Aorta (tissue), 5 donors: ENCODE measurements around the gene NAXE. TPM values are rescaled to one million over a fixed set of nuclear protein-coding genes. Genes with fewer than 3 reads are reported as not detected.
"Not testable (repeated sequence)": the region's sequence is repeated elsewhere in the genome, so short reads cannot be mapped to it uniquely, and the experiment has no call there.

ENCODE experiments used
- ATAC-seq: fragments of 200-7000 bp; cut with Tn5 transposase; one replicate; pipeline ENCODE4 v1.9.1; 2022; ENCODE audit warnings: moderate library complexity; ENCODE audit not compliant: low FRiP score
- DNase-seq, 2 donors: peaks; one replicate each; pipeline ENCODE4 v3.0.0-alpha.2; 2020
- H3K27ac ChIP-seq, 2 donors: one replicate each; pipeline ENCODE4 v1.5.1; 2013; ENCODE audit warnings: low read length in 2 of 2, mild to moderate bottlenecking in 2 of 2, moderate library complexity in 2 of 2, control low read depth in 1 of 2, inconsistent platforms in 1 of 2, low read depth in 1 of 2
- H3K27me3 ChIP-seq, 2 donors: one replicate each; pipeline ENCODE4 v1.6.1; 2013; ENCODE audit warnings: control low read depth in 1 of 2, low read length in 1 of 2, mild to moderate bottlenecking in 1 of 2, moderate library complexity in 1 of 2; ENCODE audit not compliant: insufficient read depth in 2 of 2, control insufficient read depth in 1 of 2
- H3K36me3 ChIP-seq, 2 donors: one replicate each; pipeline ENCODE4 v1.6.1; 2013; ENCODE audit warnings: control low read depth in 1 of 2, low read length in 1 of 2, mild to moderate bottlenecking in 1 of 2; ENCODE audit not compliant: insufficient read depth in 2 of 2, control insufficient read depth in 1 of 2
- H3K4me1 ChIP-seq, 2 donors: one replicate each; pipeline ENCODE4 v1.6.1; 2013; ENCODE audit warnings: low read length in 2 of 2, control low read depth in 1 of 2, mild to moderate bottlenecking in 1 of 2, moderate library complexity in 1 of 2; ENCODE audit not compliant: insufficient read depth in 2 of 2, control insufficient read depth in 1 of 2
- H3K4me3 ChIP-seq, 2 donors: one replicate each; pipeline ENCODE4 v1.5.1; 2013; ENCODE audit warnings: low read length in 2 of 2, control low read depth in 1 of 2, mild to moderate bottlenecking in 1 of 2
- H3K9me3 ChIP-seq: one replicate; pipeline ENCODE4 v1.6.1; 2013; ENCODE audit warnings: mild to moderate bottlenecking, low read length; ENCODE audit not compliant: control insufficient read depth
- WGBS, 2 donors: extraction: QIAGEN DNeasy Blood & Tissue Kit; methylation state at CpG; one replicate each; pipeline ENCODE4 v1.1.7; 2013; 5-methylcytosine and 5-hydroxymethylcytosine counted together
- intact Hi-C, 2 donors: fragments of 100-400 bp; cut with DNase I; formaldehyde crosslinking; loops; one replicate each; pipeline versions ENCODE4 v1.14.2 to v1.15.0; 2022
- polyA plus RNA-seq, 2 donors: library from polyadenylated mRNA; stranded (reverse); fragments of 200-250 nt; gene quantifications; one replicate each; pipeline ENCODE4 v1.2.3, GENCODE V29; 2013
- total RNA-seq, 2 donors: library from RNA; stranded (reverse); fragmentation: NEBNext Ultra II Directional; extraction: Animal tissue kit (Norgen Biotek cat#: 25700); gene quantifications; one replicate each; pipeline ENCODE4 v1.2.1, GENCODE V29; 2021
- donor health status: healthy with polysubstance abuse.
- donor health status: Bipolar disorder and iron deficiency.
- donor health status: DM: no; HTN: no; CAD: no.
- donor health status: DM: no; HTN: no; CAD: no.
- donor health status: DM: yes; HTN: yes; CAD: no.

NAXE gene
- total and polyA plus RNA-seq, 4 donors, result 41.5 to 69.4 (median 56.8) TPM

DNA sequence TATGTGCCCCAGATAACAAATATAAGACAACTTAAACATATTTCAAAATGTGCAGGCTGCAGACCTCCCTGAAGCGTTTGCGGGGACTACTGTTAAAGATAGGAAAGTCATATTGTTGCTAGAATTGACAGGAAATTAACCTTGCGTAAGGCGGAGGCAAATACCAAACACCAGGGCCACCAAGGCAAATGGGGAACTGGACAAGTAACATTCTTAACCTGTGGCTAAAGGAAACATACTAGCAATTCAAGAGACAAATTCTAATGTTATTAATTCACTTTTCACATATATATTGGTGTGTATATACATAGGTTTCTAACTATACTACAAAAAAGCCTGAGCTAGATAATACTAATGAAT, 34.5 kb downstream of the NAXE start:
- Histone ChIP-seq H3K9me3 (no peaks in the 10 kb centered on the region), H3K4me3 (no peak overlapping the region), H3K27ac (no peak overlapping the region), H3K4me1 (no peaks in the 10 kb centered on the region), H3K36me3 (no peaks in the 10 kb centered on the region), H3K27me3 (no peaks in the 10 kb centered on the region)
- intact Hi-C loops, result loop anchor here in 1 of 2 donors (2.0 kb wide), 1 partner anchor 101 kb away; no protein-coding TSS in a partner anchor
- 44 to 46% methylated on average over 4 of the region's 4 CpGs for WGBS, 2 donors
- no peak for DNase-seq
- ATAC-seq, result no peak

DNA sequence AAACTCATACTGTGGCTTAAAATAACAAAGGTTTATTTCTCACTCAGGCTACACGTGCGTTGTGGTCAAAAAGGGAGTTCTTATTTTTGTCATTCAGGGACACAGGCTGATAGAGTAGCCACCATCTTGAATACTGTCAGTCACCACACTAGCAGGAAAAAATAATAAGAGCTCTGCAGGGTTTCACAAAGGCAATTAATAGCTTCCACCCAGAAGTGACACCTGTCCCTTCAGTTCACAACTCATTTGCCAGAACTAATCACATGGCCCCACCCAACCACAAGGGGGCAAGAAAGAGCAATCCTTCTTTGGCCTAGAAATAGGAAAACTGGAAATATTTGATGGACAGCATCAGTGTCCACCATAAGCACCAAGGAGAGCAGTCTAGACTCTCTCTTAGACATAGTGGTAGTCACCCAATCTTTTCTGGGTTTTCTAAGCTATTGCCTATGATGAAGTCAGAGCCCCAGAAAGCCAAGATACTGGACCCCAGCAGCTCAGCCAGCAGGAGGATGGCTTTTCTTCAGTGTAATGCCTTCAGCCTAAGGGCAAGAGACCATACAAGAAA, 35.8 kb downstream of the NAXE start:
- no peak overlapping the region for H3K4me3 ChIP-seq
- H3K36me3 ChIP-seq, result no peaks in the 10 kb centered on the region
- no peaks in the 10 kb centered on the region for H3K4me1 ChIP-seq
- no peaks in the 10 kb centered on the region for H3K27me3 ChIP-seq
- intact Hi-C loops, result loop anchor here in 1 of 2 donors (2.0 kb wide), 1 partner anchor 99 kb away; no protein-coding TSS in a partner anchor
- no peak overlapping the region for H3K27ac ChIP-seq
- WGBS, 2 donors, result 54 to 64% methylated on average over 2 of the region's 2 CpGs
- H3K9me3 ChIP-seq, result no peaks in the 10 kb centered on the region
- DNase-seq (peak in 1 of 2 donors; percentile 24), ATAC-seq (no peak)

DNA sequence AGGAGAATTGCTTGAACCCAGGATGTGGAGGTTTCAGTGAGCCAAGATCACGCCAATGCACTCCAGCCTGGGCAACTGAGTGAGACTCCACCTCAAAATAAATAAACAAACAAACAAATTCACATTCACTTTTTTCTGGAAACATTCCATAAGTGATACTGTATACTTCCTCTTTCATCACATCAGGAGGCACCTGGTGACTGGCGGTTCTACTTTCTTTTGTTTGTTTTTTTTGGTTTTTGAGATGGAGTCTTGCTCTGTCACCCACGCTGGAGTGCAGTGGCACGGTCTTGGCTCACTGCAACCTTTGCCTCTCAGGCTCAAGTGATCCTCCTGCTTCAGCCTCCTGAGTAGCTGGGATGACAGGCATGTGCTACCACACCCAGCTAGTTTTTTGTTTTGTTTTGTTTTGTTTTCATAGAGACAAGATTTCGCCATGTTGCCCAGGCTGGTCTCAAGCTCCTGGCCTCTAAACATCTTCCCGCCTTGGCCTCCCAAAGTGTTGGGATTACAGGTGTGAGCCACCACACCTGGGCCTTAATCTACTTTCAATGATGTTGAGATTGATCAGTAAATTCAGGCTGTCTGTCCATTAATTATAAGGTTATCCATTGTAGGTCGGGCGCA, 38.4 kb downstream of the NAXE start:
- Histone ChIP-seq H3K4me1 (no peaks in the 10 kb centered on the region), H3K27me3 (no peaks in the 10 kb centered on the region), H3K4me3 (no peak overlapping the region), H3K9me3 (no peaks in the 10 kb centered on the region), H3K27ac (no peak overlapping the region), H3K36me3 (no peaks in the 10 kb centered on the region)
- 78 to 85% methylated on average over 8 of the region's 8 CpGs for WGBS, 2 donors
- DNase-seq (peak in 1 of 2 donors; percentile 3), ATAC-seq (no peak)
- intact Hi-C loops, result loop anchor here in 1 of 2 donors (2.0 kb wide), 1 partner anchor 19 kb away; no protein-coding TSS in a partner anchor

DNA sequence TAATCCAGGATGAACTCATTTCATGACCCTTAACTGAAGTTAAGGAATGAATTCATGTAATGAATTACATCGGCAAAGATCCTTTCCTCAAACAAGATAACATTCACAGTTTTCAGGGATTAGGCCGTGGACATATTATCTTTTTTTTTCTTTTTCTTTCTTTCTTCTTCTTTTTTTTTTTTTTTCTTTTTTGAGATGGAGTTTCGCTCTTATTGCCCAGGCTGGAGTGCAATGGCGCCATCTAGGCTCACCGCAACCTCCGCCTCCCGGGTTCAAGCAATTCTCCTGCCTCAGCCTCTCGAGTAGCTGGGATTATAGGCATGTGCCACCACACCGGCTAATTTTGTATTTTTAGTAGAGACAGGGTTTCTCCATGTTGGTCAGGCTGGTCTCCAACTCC, 39.6 kb downstream of the NAXE start:
- intact Hi-C loops, result loop anchor here in 1 of 2 donors (2.0 kb wide), 1 partner anchor 18 kb away; no protein-coding TSS in a partner anchor
- not testable (repeated sequence) for H3K27ac ChIP-seq, H3K27me3 ChIP-seq, H3K4me3 ChIP-seq, H3K36me3 ChIP-seq, H3K9me3 ChIP-seq, H3K4me1 ChIP-seq, ATAC-seq
- 57 to 62% methylated on average over 9 of the region's 9 CpGs for WGBS, 2 donors
- peak in 1 of 2 donors; percentile 21 for DNase-seq

DNA sequence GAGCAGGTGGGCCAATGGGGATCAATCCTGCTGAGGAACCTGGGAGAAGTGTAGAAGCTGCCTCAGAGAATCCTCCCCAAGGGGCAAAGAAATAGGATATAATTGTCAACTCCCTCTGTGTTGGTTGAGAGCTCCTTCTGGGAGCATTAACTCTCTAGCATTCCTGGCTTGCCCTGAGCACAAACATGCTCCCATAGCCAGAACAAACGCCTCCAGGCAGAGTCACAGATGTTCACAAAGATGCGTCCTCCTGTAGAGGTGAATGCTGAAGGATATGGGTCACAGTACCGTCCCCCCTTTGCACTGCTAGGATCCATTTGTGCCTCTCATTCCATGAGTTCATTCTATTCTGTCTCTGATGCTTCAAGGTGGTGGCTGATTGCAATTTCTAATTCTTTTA, 40.8 kb downstream of the NAXE start:
- 49 to 51% methylated on average over 3 of the region's 3 CpGs for WGBS, 2 donors
- DNase-seq (no peak), ATAC-seq (no peak)
- Histone ChIP-seq H3K4me1 (no peaks in the 10 kb centered on the region), H3K27me3 (no peaks in the 10 kb centered on the region), H3K9me3 (no peaks in the 10 kb centered on the region), H3K4me3 (no peak overlapping the region), H3K27ac (no peak overlapping the region), H3K36me3 (no peaks in the 10 kb centered on the region)
- intact Hi-C loops, result no loop called here

DNA sequence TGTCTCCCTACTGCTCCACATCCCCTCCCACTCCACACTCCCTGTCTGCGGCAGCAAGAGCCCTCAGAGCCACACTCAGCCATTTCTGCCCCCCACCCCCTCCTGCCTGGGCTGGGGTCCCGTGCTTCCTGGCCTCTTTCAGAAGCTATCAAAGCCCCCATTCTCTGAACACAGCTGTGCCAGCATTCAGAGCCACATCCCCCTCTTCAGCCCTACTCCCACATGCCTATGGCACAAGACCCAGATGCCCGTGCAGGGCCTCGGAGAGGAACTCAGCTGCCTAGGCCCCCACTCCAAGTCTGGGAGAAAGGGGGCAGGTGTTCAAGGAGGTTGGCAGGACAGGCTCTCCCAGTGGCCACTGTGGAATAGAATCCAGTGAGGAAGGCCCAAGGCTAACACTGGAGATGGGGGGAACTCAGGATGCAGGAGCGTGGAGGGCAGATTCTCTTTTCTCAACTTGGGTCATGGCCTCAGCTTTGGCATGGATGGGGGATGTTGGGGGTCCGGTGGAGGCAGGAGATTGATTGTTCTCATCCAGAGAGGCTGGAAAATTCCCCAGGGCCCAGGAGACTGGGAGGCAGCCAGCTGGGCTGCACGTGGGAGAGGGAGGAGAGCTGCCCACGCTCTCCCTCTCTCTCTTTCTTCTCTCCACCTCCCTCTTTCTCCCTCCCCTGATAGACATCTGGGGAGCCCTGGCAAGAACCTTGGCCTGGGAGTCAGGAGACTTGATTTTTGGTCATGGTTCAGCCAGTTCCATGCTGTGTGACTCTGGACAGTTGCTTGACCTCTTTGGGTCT, 46.8 kb downstream of the NAXE start:
- no peaks in the 10 kb centered on the region for H3K36me3 ChIP-seq
- no peaks in the 10 kb centered on the region for H3K4me1 ChIP-seq
- ATAC-seq, result no peak
- no peak for DNase-seq
- 42 to 43% methylated on average over 8 of the region's 8 CpGs for WGBS, 2 donors
- H3K27ac ChIP-seq, result no peak overlapping the region
- intact Hi-C loops, result no loop called here
- no peak overlapping the region for H3K4me3 ChIP-seq
- no peaks in the 10 kb centered on the region for H3K9me3 ChIP-seq
- no peaks in the 10 kb centered on the region for H3K27me3 ChIP-seq

DNA sequence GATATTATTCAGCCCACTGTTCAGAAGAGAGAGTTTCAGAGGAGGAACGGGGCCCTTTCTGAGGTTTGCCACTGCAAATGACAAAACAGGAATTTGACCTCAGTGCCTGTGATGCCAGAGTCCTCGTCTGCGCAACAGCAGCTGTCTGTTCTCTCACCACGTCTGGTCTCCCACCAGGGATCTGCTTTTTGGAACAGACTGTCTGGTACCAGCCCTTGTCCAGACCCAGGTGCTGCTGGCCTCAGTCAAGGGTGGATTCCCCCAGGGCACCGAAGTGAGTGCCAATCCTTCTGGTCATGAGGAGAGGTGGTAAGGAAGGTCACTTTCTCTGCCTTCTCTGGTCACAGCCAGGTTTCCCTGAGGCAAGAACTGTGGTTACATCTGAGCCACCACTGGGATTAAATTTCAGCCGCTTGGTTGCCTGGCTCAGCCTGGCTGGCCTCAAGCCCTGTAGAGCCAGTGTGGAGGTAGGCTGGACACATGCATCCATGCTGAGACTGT, 48.1 kb downstream of the NAXE start:
- DNase-seq, result no peak
- intact Hi-C loops, result no loop called here
- Histone ChIP-seq H3K27ac (no peak overlapping the region), H3K4me1 (no peaks in the 10 kb centered on the region), H3K9me3 (no peaks in the 10 kb centered on the region), H3K36me3 (no peaks in the 10 kb centered on the region), H3K27me3 (no peaks in the 10 kb centered on the region), H3K4me3 (no peak overlapping the region)
- ATAC-seq, result no peak
- WGBS, 2 donors, result 69% methylated on average over 6 of the region's 6 CpGs

DNA sequence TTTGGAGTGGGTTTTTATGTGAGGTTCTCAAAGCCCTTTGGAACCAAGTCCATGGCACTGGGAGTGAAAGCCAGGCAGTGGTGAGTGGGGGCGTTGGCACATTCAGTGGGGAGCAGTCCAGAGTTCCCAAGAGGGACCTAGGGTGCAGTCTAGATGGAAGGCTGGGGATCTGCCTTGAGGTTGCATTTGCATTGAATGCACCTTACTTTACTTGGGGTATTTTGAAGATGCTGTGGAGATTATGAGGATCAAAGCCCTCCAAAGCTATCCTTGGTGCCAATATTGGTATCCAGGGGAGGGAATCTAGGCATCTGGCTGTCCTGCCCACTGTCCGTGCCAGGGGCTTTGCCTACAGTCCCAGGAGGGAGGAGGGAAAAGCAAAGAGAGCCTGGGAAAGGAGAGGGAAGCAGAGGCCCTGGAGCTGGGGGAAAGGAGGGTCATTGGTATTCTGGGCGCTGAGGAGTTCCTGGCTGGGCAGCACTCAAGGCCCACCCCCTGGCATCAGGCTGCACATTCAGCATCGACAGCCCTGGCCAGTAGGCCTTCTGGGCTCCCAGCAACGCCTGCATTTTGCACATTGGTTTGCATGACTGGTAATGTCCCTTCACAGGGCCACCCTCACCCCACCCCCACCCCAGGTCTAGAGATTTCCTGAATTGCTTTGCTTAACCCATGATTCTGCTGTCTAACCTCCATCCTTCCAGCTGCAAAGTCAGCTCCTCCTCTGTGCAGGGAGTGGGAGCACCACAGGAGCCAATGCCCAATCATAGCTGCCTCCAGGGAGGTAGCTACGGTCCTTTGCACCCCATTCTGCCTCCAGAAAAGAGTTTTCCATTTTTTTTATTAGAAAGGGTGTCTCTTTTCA, 49.5 kb downstream of the NAXE start:
- H3K9me3 ChIP-seq, result no peaks in the 10 kb centered on the region
- H3K4me1 ChIP-seq, result no peaks in the 10 kb centered on the region
- intact Hi-C loops, result no loop called here
- H3K27me3 ChIP-seq, result no peaks in the 10 kb centered on the region
- WGBS, 2 donors, result 24 to 26% methylated on average over 6 of the region's 6 CpGs
- H3K27ac ChIP-seq, result no peak overlapping the region
- no peak overlapping the region for H3K4me3 ChIP-seq
- no peak for DNase-seq
- H3K36me3 ChIP-seq, result no peaks in the 10 kb centered on the region
- ATAC-seq, result no peak
